Spleen (tissue), 11 donors: Measurements from ENCODE around the gene CEP131. TPM values are rescaled to one million over a fixed set of nuclear protein-coding genes. Genes with fewer than 3 reads are reported as not detected.

Experiments
- DNase-seq: peaks from one replicate; pipeline ENCODE4 v3.0.0-alpha.2; 2020
- H3K27ac ChIP-seq, 8 donors: fragments of 200-600 bp; sonication (generic) in 7 of 8; 1 replicate in 4 of 8; 2 replicates in 4 of 8; pipeline versions ENCODE4 v1.5.0 to v1.8.0; 2016 to 2021; ENCODE audit warnings: inconsistent platforms in 4 of 8, mild to moderate bottlenecking in 4 of 8, moderate library complexity in 1 of 8
- H3K27me3 ChIP-seq, 7 donors: fragments of 200-600 bp; sonication (generic) in 6 of 7; replicated peaks in 1 of 7; 1 replicate in 4 of 7; 2 replicates in 3 of 7; pipeline versions ENCODE4 v1.5.0 to v1.8.0; 2016 to 2021; ENCODE audit warnings: inconsistent platforms in 3 of 7, mild to moderate bottlenecking in 1 of 7
- H3K36me3 ChIP-seq, 6 donors: fragments of 200-600 bp; sonication (generic) in 5 of 6; 1 replicate in 4 of 6; 2 replicates in 2 of 6; pipeline versions ENCODE4 v1.5.0 to v1.8.0; 2016 to 2021; ENCODE audit warnings: inconsistent platforms in 2 of 6
- H3K4me1 ChIP-seq, 6 donors: fragments of 200-600 bp; sonication (generic) in 5 of 6; 1 replicate in 3 of 6; 2 replicates in 3 of 6; pipeline versions ENCODE4 v1.5.0 to v1.8.0; 2016 to 2021; ENCODE audit warnings: inconsistent platforms in 3 of 6
- H3K4me3 ChIP-seq, 8 donors: fragments of 200-600 bp; sonication (generic) in 7 of 8; 1 replicate in 4 of 8; 2 replicates in 4 of 8; pipeline versions ENCODE4 v1.5.0 to v1.8.0; 2016 to 2021; ENCODE audit warnings: inconsistent platforms in 4 of 8, mild to moderate bottlenecking in 4 of 8, moderate library complexity in 2 of 8
- H3K9me3 ChIP-seq, 8 donors: fragments of 200-600 bp; sonication (generic) in 7 of 8; 1 replicate in 4 of 8; 2 replicates in 4 of 8; pipeline versions ENCODE4 v1.5.0 to v1.8.0; 2016 to 2021; ENCODE audit warnings: inconsistent platforms in 4 of 8
- CTCF ChIP-seq, 11 experiments: fragments of 200-600 bp in 7 of 11; fragments of 450-650 bp in 4 of 11; sonication (generic) in 4 of 11; IDR thresholded peaks in 8 of 11; conservative IDR thresholded peaks in 3 of 11; 1 replicate in 7 of 11; 2 replicates in 4 of 11; pipeline versions ENCODE4 v1.4.0 to v1.8.0; 2016 to 2021; ENCODE audit warnings: antibody characterized with exemption in 11 of 11, inconsistent platforms in 4 of 11, mild to moderate bottlenecking in 1 of 11
- POLR2A ChIP-seq, 3 donors: fragments of 450-650 bp; IDR thresholded peaks; one replicate each; pipeline ENCODE4 v1.5.1; 2017; ENCODE audit warnings: antibody characterized with exemption in 3 of 3, mild to moderate bottlenecking in 1 of 3
- POLR2AphosphoS5 ChIP-seq, 3 donors: sonication (generic); formaldehyde crosslinking; IDR thresholded peaks; one replicate each; pipeline ENCODE4 v1.5.1; 2017; ENCODE audit warnings: antibody characterized with exemption in 3 of 3
- WGBS, 5 donors: extraction: QIAGEN DNeasy Blood & Tissue Kit in 3 of 5; methylation state at CpG; one replicate each; pipeline versions ENCODE4 v1.1.5 to v1.1.7; 2013 to 2018; 5-methylcytosine and 5-hydroxymethylcytosine counted together
- intact Hi-C: fragments of 100-400 bp; cut with DNase I; formaldehyde crosslinking; loops from one replicate; pipeline ENCODE4 v1.15.0; 2023; ENCODE audit warnings: low total_unique reads
- polyA plus RNA-seq, 3 donors: library from polyadenylated mRNA; stranded (reverse); fragments of 200-250 nt; gene quantifications; one replicate each; pipeline ENCODE4 v1.2.1, GENCODE V29; 2013
- total RNA-seq, 7 donors: library from RNA; depleted of rRNA in 3 of 7; stranded (reverse); fragments of >200 nt in 3 of 7; fragmentation: NEBNext Ultra II Directional in 4 of 7; extraction: Animal tissue kit (Norgen Biotek cat#: 25700) in 4 of 7; gene quantifications; one replicate each; pipeline versions ENCODE4 v1.1.0 to v1.2.1, GENCODE V29; 2016 to 2021
- donor health status: healthy with polysubstance abuse.
- donor health status: DM: no; HTN: no; CAD: no; lungs with moderate emphysema.
- donor health status: DM: no; HTN: no; CAD: no.
- donor health status: Bipolar disorder and iron deficiency.
- donor health status: healthy.
- donor health status: DM: no; HTN: no; CAD: no.
- donor health status: DM: yes; HTN: yes; CAD: no.

The CEP131 gene
- total and polyA plus RNA-seq, 10 donors: 8.5 to 26.7 (median 13.3) TPM

DNA sequence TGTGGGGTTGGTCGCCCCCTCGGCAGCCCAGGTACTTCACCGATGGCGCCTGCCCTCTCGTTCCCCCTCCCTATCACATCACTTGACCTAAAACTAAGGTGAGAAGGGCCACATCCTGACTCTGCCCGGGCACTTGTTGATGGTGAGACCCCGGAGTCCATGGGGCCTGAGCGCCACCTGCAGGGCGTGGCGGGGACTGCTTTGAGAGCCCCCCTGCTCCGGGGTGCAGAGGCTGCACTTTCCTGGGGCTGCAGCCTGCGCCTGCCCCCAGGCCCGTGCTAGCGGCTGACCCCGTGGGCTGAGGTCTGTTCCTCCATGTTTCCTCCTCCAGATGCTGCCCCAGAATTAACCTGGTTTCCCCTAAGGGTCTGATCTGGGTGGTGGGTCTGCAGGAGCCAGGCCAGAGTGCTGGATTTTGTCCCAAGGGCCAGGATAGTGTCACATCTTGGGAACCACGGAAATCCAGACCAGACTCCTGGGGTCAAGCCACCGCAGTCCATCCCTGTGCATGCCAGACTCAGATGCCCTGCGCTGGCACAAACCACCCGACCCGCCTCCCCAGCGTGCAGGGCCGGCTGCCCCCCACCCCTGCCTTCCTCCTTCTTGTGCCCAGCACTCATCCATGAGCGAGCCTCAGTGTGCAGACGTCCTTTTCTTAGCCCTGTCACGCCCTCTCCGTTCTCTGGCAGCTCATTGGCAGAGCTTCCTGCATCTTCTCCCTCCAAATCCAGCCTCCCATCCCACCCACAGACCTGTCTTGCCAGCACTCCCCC, 19.1 kb upstream of the CEP131 start:
- peak; percentile 90 for DNase-seq
- peaks cover 0 to 41% (median under 1%) of the 10 kb centered on the region in 6 donors for H3K36me3 ChIP-seq
- intact Hi-C loops: loop anchor here (5.0 kb wide), 1 partner anchor 100 kb away; no protein-coding TSS in a partner anchor
- peaks cover 19 to 80% (median 57%) of the 10 kb centered on the region in 6 donors for H3K4me1 ChIP-seq
- no peak overlapping the region for H3K27ac ChIP-seq
- WGBS, 5 donors: 47 to 57% (median 53%) methylated on average over 16 to 26 of the region's 26 CpGs
- H3K4me3 ChIP-seq: no peak overlapping the region
- TF ChIP-seq CTCF (IDR thresholded peaks at IDR 0.05 in 8 of 11, conservative IDR thresholded peaks at IDR 0.05 in 3 of 11) (peak; percentile 50 to 93 (median 82)), POLR2A (IDR thresholded peaks at IDR 0.05) (no peak), POLR2AphosphoS5 (IDR thresholded peaks at IDR 0.05) (peak; percentile 22 to 76 (median 46))
- no peaks in the 10 kb centered on the region for H3K27me3 ChIP-seq
- H3K9me3 ChIP-seq: no peaks in the 10 kb centered on the region

DNA sequence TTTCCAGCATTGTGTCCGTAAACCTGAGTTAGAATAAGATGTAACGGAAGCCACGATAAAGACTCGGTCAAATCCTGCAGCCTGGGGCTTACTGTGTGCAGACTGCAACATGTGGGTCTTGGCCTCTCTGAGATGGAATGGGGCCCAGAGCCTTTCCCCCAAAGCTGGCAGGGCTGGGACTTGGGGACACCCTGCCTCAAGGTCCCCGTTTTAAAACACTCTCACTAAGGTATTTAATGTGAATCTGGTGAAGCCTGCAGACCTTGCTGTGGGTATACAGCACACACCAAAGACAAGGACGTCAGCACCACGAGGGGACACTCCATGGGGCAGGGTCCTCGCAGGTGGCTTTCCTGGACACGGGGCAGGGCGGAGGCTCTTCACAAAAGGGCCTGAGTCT, 18.4 kb upstream of the CEP131 start:
- H3K36me3 ChIP-seq: peaks cover 0 to 41% (median under 1%) of the 10 kb centered on the region in 6 donors
- DNase-seq: no peak
- H3K4me3 ChIP-seq: no peak overlapping the region
- TF ChIP-seq POLR2AphosphoS5 (IDR thresholded peaks at IDR 0.05) (no peak), CTCF (IDR thresholded peaks at IDR 0.05 in 8 of 11, conservative IDR thresholded peaks at IDR 0.05 in 3 of 11) (no peak), POLR2A (IDR thresholded peaks at IDR 0.05) (no peak)
- intact Hi-C loops: loop anchor here (5.0 kb wide), 1 partner anchor 99 kb away; no protein-coding TSS in a partner anchor
- H3K27ac ChIP-seq: no peak overlapping the region
- 83 to 96% (median 92%) methylated on average over 10 of the region's 10 CpGs for WGBS, 5 donors
- H3K9me3 ChIP-seq: no peaks in the 10 kb centered on the region
- no peaks in the 10 kb centered on the region for H3K27me3 ChIP-seq
- H3K4me1 ChIP-seq: peaks cover 19 to 86% (median 63%) of the 10 kb centered on the region in 6 donors

DNA sequence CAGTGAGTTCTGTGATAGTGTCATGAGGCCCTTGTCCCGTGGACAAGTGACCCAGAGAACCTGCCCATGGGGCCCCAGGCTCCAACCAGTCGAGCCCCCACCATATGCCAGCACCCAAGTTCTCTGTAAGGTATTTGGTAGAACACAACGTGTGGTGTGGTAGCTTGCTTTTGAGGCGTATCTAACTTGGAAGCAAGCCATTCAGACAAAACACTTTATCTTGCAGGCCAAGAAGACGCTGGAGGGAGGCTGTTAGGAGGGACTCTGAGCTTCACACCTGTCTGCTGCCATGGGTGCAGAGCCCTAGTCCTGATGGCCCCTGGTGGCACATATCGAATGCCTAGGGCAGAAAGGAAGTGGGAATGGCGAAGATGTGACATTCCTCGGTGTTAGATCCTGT, 18.0 kb upstream of the CEP131 start:
- H3K9me3 ChIP-seq: no peaks in the 10 kb centered on the region
- H3K4me1 ChIP-seq: peaks cover 19 to 89% (median 65%) of the 10 kb centered on the region in 6 donors
- peak overlapping the region in 2 of 8 donors; percentile 100 for H3K4me3 ChIP-seq
- 72 to 87% (median 78%) methylated on average over 8 of the region's 8 CpGs for WGBS, 5 donors
- H3K36me3 ChIP-seq: peaks cover 0 to 41% (median 3%) of the 10 kb centered on the region in 6 donors
- H3K27ac ChIP-seq: no peak overlapping the region
- DNase-seq: no peak
- intact Hi-C loops: loop anchor here (5.0 kb wide), 1 partner anchor 98 kb away; no protein-coding TSS in a partner anchor
- H3K27me3 ChIP-seq: no peaks in the 10 kb centered on the region
- TF ChIP-seq POLR2AphosphoS5 (IDR thresholded peaks at IDR 0.05) (no peak), CTCF (IDR thresholded peaks at IDR 0.05 in 8 of 11, conservative IDR thresholded peaks at IDR 0.05 in 3 of 11) (no peak), POLR2A (IDR thresholded peaks at IDR 0.05) (no peak)
